HuH-7.5 (cell line): Measurements from ENCODE around the gene ZNF492.
"Not testable (repeated sequence)": the region's sequence is repeated elsewhere in the genome, so short reads cannot be mapped to it uniquely, and the experiment has no call there.

Source experiments
- DNase-seq: peaks from one replicate; pipeline ENCODE4 v3.0.0; 2011; ENCODE audit warnings: low spot score

The ZNF492 gene

DNA sequence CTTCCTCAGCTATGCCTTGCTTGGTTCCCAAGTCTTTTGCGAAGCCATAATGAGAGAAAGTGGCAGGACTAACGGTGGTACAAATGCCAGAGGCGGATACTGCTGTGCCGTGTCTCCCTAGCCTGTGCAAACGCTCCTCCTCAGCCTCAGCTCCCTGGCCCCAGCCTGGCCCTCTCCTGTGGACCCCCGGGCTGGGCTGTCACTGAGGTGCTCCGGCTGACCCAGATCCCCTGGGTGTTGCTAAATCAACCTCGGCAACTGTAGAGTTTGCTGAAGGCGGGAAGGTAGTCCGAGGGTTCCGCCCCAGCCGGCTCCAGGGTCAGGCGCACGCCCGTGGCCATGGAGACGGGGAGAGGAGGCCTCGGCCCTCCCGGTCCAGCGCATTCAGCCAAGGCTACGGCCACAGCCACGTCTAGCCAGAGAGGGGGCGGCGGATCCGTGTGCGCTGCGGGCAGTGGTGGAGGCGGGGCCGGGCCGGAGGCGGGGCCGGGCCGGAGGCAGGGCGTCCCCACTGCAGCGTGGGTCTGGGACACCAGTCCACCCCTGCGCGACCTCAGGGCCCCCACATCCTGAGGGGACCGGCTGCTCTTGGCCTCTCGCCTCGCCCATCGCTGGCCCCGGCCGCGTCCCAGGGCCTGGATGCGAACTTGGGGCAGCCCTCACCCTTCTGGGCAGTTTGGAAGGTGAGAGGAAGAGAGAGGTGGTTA is 16.4 kb upstream of the ZNF492 start:
- DNase-seq, result no peak

DNA sequence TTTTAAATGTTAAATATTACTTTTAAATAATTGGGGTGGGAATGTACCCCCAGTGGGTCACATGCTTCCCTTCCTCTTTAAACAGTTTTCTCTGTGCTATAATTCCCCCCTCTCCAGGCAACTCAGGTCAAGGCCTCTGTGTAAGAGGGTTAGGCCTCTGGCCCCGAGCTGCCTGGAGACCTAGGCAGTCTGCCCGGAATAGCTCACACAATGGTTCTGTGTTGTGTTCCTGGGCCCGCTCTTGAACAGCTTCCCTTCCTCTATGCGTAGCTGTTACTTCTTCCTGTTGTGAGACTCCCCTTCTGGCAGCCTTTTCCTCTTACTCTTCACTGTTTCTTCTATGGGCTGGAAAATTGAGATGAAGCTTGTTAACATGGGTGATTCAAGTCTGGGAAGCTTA is 14.8 kb upstream of the ZNF492 start:
- no peak for DNase-seq

DNA sequence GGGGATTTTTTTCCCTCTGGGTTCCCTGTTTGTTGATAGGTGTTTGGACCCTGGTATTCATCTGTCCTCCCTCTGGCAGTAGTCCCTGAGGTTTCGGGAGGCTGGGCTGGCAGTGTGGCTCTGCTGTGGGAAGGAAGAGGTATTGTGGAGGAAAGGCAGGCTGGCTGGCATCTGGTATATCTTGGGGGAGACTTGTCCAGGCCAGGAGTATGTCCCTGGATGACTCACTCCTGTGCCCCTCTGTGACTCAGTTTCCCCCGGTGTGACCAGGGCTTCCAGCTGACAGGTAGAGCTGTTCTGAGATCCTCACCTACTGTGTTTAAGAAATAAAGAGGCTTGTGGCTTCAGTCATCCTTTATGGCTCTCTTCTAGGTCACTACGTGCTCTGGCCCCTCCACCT is 14.2 kb upstream of the ZNF492 start:
- no peak for DNase-seq

DNA sequence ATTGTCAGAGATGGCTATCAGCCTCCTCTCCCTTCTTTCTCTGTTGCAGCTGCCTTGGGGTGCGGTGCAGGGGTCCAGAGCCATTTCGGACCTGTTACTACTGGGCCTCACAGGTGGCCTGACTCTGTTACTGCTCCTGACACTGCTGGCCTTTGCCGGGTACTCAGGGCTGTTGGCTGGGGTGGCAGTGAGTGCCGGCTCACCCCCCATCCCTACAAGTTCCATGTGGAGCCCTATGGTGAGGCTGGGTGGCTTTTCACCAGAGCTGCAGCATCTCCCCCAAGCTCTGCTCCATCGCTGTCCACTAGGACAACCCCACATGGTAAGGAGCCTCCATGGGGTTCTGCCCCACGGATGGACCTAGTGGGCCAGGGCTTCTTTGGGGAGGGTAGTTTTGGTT is 13.7 kb upstream of the ZNF492 start:
- no peak for DNase-seq

DNA sequence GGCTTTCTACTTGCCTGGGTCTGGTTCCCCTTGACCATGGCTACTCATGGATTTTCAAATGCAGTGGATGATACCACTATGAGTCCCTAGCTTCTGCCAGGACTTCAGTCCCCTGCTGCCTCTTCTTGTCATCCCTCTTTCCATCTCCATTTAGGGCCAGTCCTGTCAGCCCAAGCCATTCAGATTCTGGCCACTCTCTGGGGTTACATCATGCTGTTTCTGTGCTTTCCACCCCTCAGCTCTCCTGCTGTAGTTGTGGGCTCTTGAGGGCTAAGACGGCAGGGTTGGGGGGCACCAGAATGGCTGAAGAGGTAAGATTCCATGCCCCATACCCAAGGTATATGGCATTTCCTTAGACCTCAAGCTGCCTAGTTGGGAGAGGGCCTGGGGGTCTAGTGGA is 13.2 kb upstream of the ZNF492 start:
- DNase-seq, result no peak

DNA sequence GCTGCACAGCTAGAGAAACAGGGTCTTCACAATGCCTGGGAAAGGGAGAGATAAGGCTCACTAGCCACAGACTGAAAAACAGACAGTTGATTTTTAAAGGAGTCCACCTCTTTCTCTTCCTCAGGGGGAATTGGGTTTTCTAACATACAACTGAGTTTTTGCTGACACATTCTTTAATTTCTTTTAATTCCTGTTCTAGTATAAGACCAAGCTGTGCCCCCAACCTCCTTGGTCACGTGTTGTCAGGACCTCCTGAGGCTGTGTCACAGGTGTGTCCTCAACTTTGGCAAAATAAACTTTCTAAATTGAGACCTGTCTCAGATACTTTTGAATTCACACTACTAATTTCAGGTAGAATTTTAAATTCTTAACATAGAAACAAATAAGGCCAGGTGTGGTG is 12.1 kb upstream of the ZNF492 start:
- no peak for DNase-seq

DNA sequence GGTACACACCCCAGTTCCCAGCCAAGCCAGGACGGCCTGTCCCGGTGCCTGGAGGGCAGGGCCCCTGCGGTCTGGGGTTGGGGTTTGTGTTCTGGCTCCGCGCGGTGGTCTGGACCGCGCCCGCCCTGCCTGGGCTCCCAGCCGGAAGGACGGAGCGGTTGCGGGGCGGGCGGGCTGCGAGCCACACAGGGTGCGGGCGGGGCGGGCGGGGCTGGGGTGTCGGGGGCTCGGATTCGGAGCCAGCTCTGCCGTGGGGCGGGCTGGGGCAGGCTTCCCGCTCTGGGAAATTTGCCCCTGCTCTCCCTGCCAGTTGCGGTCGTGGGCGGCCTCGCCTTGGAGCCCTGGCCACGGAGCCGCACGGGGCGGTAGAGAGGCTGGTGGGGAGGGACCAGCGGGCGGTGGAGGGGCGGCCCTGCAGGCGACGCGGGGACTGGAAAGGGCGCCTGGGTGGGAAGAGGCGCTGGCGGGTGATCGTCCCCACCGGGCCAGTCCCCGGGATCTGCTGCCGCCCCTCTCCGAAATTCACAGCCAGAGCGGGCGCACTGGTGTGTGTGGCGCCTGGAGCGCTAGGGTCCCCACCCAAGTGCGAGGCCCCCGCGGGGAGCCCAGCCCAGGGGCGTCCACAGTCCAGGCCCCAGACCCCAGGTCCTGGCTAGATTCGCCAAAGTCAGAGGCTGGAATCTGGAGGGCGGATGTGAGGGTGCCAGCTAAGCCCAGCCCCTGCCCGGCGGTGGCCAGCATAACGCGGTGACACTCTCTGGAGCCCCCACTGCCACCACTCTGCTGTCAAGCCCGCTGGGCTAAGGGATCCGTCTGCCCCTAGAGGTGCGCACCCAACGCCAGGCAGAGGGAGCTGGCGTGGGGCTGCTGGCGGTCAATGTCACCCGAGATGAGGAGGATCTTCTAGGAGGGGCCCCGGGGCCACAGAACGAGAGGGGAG is 11.0 kb upstream of the ZNF492 start:
- DNase-seq, result no peak

DNA sequence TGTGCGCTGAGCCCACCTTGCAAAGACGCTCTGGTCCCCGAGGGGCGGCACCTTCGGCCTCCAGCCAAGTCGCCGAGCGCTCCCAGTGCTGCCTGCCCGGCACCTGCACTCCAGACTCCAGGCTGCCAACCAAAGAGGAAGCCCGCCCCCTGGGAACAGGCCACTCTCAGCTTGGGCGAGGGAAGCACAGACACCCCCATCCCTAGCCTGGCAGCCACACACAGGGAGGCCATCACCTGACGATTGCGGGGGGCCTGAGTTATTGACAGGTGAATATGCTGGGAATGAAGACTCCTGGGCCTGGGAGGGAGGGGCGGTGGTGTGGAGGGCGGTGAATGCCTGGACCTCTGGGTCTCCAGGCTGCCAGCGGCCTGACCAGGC is 10.3 kb upstream of the ZNF492 start:
- DNase-seq, result no peak

DNA sequence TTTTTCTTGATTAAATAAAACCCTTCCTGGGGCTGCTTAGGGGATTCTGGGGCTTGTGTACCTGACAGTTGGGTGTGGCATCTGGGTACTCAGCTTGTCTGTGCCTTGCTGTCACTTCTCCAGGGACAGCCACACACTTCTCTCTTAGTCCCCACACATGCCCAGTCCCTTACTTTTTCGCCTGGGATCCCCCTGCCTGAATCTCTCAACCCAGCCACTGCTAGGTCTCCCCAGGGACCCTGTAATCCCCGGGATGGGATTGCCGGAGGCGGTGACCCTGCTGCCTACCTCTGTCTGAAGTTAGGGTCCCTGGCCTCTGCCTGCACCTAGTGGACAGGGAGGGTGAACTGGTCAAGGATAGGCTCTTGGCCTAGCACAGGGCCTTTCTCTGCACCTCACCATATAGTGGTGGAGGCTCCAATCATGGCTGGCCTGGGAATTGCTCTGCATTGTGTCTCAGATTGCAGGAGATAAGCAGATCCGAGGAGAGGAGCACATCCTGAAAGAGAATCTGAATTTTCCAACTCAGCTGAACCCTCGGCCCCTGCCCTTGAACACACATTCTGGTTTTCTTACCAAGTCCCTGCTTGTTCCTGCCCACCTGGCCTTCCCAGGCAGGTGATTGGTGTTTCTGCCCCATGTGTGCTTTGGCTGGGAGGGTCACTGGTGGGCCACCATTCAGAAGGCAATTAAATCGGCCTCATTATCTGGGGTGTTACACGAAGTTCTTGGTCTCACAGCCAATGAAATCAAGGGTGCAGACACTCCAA is 8.7 kb upstream of the ZNF492 start:
- no peak for DNase-seq

DNA sequence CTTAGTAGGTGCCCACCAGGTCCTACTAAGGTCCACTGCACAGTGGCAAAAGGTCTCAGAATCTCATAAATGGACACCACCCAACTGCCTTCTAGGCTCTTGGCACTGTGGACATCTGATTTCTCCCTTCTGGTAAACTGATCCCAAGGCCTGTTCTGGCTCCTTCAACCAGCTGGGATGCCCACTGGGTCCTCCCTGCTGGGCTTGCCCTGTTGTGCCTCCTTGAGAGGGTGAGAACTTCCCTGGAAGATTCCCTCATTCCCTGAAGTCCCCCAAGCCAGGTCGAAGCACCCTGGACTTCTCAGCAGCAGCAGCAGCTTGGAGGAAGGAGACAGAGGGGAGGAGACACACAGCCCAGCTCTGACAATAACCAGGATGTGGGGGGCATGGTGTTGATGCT is 6.6 kb upstream of the ZNF492 start:
- DNase-seq, result no peak

DNA sequence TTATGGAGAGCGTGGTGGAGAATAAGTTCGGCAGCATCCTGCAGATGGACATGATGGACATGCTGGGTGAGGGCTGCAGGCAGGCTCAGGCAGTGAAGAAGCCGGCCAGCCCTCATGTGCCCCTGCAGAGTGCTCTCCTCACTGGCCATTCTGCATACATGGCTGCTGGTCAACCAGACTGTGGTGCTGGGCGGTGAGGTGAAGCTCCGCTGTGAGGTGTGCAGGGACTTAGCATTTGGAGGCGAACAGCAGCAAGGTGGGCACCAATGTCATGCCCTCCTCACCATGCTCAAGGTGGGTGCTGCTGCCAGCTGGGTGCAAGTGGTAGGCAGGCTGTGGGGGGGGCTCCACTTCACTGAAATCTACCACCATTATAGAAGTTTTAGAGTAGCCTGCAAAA is 5.7 kb upstream of the ZNF492 start:
- no peak for DNase-seq

DNA sequence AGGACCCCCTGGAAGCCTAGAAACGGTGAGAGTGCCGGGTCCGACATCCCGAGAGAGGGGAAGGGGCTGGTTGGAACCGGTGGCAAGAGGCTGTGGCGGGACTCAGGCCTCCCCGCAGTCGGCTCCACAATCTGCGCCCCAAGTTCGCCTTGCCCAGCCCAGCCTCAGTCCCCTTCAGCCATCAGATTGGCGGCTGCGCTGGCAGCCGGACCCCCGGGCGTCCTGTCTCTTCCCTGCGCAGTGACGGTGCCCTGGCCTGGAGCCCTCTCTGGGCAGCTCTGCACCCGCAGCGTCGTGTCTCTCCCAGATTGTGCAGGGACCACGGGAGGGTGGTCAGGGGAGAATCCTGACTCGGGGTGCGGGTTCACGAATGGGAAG is 315 bp downstream of the ZNF492 start:
- DNase-seq, result no peak

DNA sequence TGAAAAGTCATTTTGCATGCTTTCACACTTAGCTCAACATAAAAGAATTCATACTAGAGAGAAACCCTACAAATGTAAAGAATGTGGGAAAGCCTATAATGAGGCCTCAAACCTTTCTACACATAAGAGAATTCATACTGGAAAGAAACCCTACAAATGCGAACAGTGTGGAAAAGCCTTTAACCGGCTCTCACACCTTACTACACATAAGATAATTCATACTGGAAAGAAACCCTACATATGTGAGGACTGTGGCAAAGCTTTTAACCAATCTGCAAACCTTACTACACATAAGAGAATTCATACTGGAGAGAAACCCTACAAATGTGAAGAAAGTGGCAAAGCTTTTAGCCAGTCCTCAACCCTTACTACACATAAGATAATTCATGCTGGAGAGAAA is 51.4 kb downstream of the ZNF492 start:
- not testable (repeated sequence) for DNase-seq

DNA sequence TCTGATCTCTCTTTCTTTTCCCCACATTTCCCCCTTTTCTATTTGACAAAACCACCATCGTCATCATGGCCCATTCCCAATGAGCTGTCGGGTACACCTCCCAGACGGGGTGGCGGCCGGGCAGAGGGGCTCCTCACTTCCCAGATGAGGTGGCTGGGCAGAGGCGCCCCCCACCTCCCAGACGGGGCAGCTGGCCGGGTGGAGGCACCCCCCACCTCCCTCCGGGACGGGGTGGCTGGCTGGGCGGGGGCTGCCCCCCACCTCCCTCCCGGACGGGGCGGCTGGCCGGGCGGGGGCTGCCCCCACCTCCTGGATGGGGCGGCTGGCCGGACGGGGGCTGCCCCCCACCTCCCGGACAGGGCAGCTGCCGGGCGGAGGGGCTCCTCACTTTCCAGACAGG is 68.5 kb downstream of the ZNF492 start:
- not testable (repeated sequence) for DNase-seq

DNA sequence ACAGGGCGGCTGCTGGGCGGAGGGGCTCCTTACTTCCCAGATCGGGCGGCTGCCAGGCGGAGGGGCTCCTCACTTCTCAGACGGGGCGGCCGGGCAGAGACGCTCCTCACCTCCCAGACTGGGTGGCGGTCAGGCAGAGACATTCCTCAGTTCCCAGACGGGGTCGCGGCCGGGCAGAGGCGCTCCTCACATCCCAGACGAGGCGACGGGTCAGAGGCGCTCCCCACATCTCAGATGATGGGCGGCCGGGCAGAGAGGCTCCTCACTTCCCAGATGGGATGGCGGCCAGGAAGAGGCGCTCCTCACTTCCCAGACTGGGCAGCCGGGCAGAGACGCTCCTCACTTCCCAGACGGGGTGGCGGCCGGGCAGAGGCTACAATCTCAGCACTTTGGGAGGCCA is 69.0 kb downstream of the ZNF492 start:
- DNase-seq, result not testable (repeated sequence)

DNA sequence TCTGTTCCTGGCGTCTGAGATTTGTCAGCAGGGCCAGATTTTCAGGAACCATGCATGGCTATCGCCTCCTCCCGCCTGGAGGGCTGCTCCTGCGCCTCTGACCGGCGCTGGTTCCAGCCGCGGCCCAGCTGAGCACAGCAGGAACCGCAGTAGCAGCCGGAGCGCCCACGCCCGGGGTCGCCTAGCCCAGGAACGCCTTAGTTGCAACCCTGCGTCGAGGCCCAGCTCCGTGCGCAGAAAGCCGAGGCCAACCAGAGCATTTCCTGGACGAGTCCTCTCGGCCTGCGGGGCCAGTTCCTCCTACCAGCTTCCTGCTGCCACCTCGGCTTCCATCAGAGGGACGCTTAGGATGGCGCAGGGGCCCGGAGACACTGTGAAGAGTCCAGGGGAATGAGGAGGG is 74.9 kb downstream of the ZNF492 start:
- no peak for DNase-seq
